Natural killer cell (primary cell): Measurements from ENCODE around the gene FAM83E. TPM values are rescaled to one million over a fixed set of nuclear protein-coding genes. Genes with fewer than 3 reads are reported as not detected.

Source experiments
- ATAC-seq, 3 donors: fragments of 150-1000 bp in 2 of 3; fragments of 200-7000 bp in 1 of 3; cut with Tn5 transposase; 1 replicate in 1 of 3; 2 replicates in 2 of 3; pipeline ENCODE4 v1.10.0; 2021; ENCODE audit warnings: mild to moderate bottlenecking in 2 of 3, moderate library complexity in 2 of 3
- DNase-seq, 2 donors: peaks; one replicate each; pipeline versions ENCODE4 v3.0.0 to v3.0.0-alpha.2; 2013 to 2021; ENCODE audit warnings: mixed read lengths in 1 of 2
- H3K27ac ChIP-seq: one replicate; pipeline ENCODE4 v1.5.1; 2013; ENCODE audit warnings: mild to moderate bottlenecking, low read length
- H3K27me3 ChIP-seq: one replicate; pipeline ENCODE4 v1.6.1; 2013; ENCODE audit warnings: low read length; ENCODE audit not compliant: control insufficient read depth, insufficient read depth
- H3K36me3 ChIP-seq: one replicate; pipeline ENCODE4 v1.6.1; 2013; ENCODE audit warnings: low read length; ENCODE audit not compliant: control insufficient read depth, insufficient read depth
- H3K4me1 ChIP-seq: one replicate; pipeline ENCODE4 v1.6.1; 2013; ENCODE audit warnings: low read length; ENCODE audit not compliant: control insufficient read depth, insufficient read depth
- H3K4me3 ChIP-seq: one replicate; pipeline ENCODE4 v1.5.1; 2013; ENCODE audit warnings: low read length
- H3K9me3 ChIP-seq: one replicate; pipeline ENCODE4 v1.6.1; 2013; ENCODE audit warnings: low read length; ENCODE audit not compliant: control insufficient read depth, insufficient read depth
- H3K27ac Mint-ChIP-seq, 2 donors: one replicate each; pipeline ENCODE4 v1.8.0; 2022; ENCODE audit warnings: mild to moderate bottlenecking in 2 of 2, mixed read lengths in 2 of 2, moderate library complexity in 1 of 2
- H3K27me3 Mint-ChIP-seq, 2 donors: one replicate each; pipeline ENCODE4 v1.8.0; 2022; ENCODE audit warnings: low read depth in 2 of 2, mixed read lengths in 2 of 2
- H3K36me3 Mint-ChIP-seq: one replicate; pipeline ENCODE4 v1.8.0; 2022; ENCODE audit warnings: mixed read lengths
- H3K4me1 Mint-ChIP-seq, 2 donors: one replicate each; pipeline ENCODE4 v1.8.0; 2022; ENCODE audit warnings: mixed read lengths in 2 of 2
- H3K4me3 Mint-ChIP-seq: one replicate; pipeline ENCODE4 v1.8.0; 2022; ENCODE audit warnings: mild to moderate bottlenecking, moderate library complexity, mixed read lengths
- H3K9me3 Mint-ChIP-seq, 2 donors: one replicate each; pipeline ENCODE4 v1.8.0; 2022; ENCODE audit warnings: mixed read lengths in 2 of 2
- CTCF ChIP-seq: fragments of 200-600 bp; IDR thresholded peaks from one replicate; pipeline ENCODE4 v1.8.0; 2022; ENCODE audit warnings: antibody characterized with exemption
- WGBS: methylation state at CpG from one replicate; pipeline ENCODE4 v1.1.7; 2013; ENCODE audit warnings: missing lambda C conversion rate; ENCODE audit not compliant: insufficient coverage; 5-methylcytosine and 5-hydroxymethylcytosine counted together
- intact Hi-C: fragments of 100-400 bp; cut with micrococcal nuclease; formaldehyde crosslinking; loops from one replicate; pipeline ENCODE4 v1.14.2; 2022
- total RNA-seq, 4 donors: library from RNA; stranded (reverse); fragments of 120-200 nt in 1 of 4; gene quantifications; one replicate each; pipeline versions ENCODE4 v1.2.3 to v1.2.4, GENCODE V29; 2013 to 2022

FAM83E gene
- total RNA-seq, 3 donors from 2014 or later (not counting 1 experiment from before 2014, with no cell fraction given) = 0.70 to 1.3 (median 1.1) TPM

- H3K27me3 Mint-ChIP-seq = peaks cover 0 to 5% of the 10 kb centered on the region in 2 donors
- H3K4me3 Mint-ChIP-seq = no peak overlapping the region
- Histone ChIP-seq H3K4me1 (no peaks in the 10 kb centered on the region), H3K27ac (no peak overlapping the region), H3K36me3 (no peaks in the 10 kb centered on the region), H3K27me3 (no peaks in the 10 kb centered on the region), H3K9me3 (no peaks in the 10 kb centered on the region), H3K4me3 (no peak overlapping the region)
- ATAC-seq (no peak), DNase-seq (no peak)
- TF ChIP-seq CTCF = no peak
- no peak overlapping the region for H3K27ac Mint-ChIP-seq
- WGBS = 93% methylated on average over 5 of the region's 5 CpGs
- intact Hi-C loops = no loop called here
- H3K36me3 Mint-ChIP-seq = no peaks in the 10 kb centered on the region
- no peaks in the 10 kb centered on the region for H3K9me3 Mint-ChIP-seq
- no peaks in the 10 kb centered on the region for H3K4me1 Mint-ChIP-seq
These were observed 43.3 kb downstream of the FAM83E start for GRCh38 chr19:48571378-48572162.

- Histone ChIP-seq H3K4me3 (no peak overlapping the region), H3K36me3 (no peaks in the 10 kb centered on the region), H3K27ac (no peak overlapping the region), H3K4me1 (no peaks in the 10 kb centered on the region), H3K27me3 (no peaks in the 10 kb centered on the region), H3K9me3 (no peaks in the 10 kb centered on the region)
- no peak for DNase-seq
- H3K9me3 Mint-ChIP-seq = no peaks in the 10 kb centered on the region
- H3K4me1 Mint-ChIP-seq = no peaks in the 10 kb centered on the region
- H3K36me3 Mint-ChIP-seq = no peaks in the 10 kb centered on the region
- intact Hi-C loops = no loop called here
- no peak overlapping the region for H3K4me3 Mint-ChIP-seq
- H3K27ac Mint-ChIP-seq = no peak overlapping the region
- TF ChIP-seq CTCF = no peak
- ATAC-seq = no peak
- peaks cover 0 to 5% of the 10 kb centered on the region in 2 donors for H3K27me3 Mint-ChIP-seq
- 70% methylated on average over 11 of the region's 11 CpGs for WGBS
These were observed 45.1 kb downstream of the FAM83E start for GRCh38 chr19:48569814-48570213.

- 46% methylated on average over 19 of the region's 19 CpGs for WGBS
- Histone ChIP-seq H3K4me1 (no peaks in the 10 kb centered on the region), H3K4me3 (no peak overlapping the region), H3K9me3 (no peaks in the 10 kb centered on the region), H3K36me3 (no peaks in the 10 kb centered on the region), H3K27me3 (no peaks in the 10 kb centered on the region), H3K27ac (no peak overlapping the region)
- DNase-seq (no peak), ATAC-seq (no peak)
- no peaks in the 10 kb centered on the region for H3K4me1 Mint-ChIP-seq
- no peak overlapping the region for H3K4me3 Mint-ChIP-seq
- no peaks in the 10 kb centered on the region for H3K9me3 Mint-ChIP-seq
- H3K27ac Mint-ChIP-seq = no peak overlapping the region
- TF ChIP-seq CTCF = no peak
- intact Hi-C loops = no loop called here
- H3K27me3 Mint-ChIP-seq = peaks cover 0 to 5% of the 10 kb centered on the region in 2 donors
- H3K36me3 Mint-ChIP-seq = no peaks in the 10 kb centered on the region
These were observed 46.5 kb downstream of the FAM83E start for GRCh38 chr19:48568345-48568886.
